C1 segment of cervical spinal cord (tissue), 14 donors: Measurements from ENCODE around the gene MOSPD3.
"Not testable (repeated sequence)": the region's sequence is repeated elsewhere in the genome, so short reads cannot be mapped to it uniquely, and the experiment has no call there.

Source experiments
- DNase-seq, 14 donors: peaks; one replicate each; lab custom pipeline; 2025; lab: John Stamatoyannopoulos, UW

The MOSPD3 gene

GRCh38 chr7:100611983-100612729 is at the start of gene MOSPD3:
Gene MOSPD3 (plus strand): TSS chr7:100612540. CDS start chr7:100612792, 252 bp downstream.
- peak; percentile 89 to 100 (median 99) for DNase-seq

- DNase-seq, result no peak
Measured at GRCh38 chr7:100563100-100563564, 49.2 kb upstream of the MOSPD3 start.

- peak in 11 of 14 donors; percentile 20 to 74 (median 40) for DNase-seq
Measured at GRCh38 chr7:100563809-100564400, 48.4 kb upstream of the MOSPD3 start.

- DNase-seq, result not testable (repeated sequence)
Measured at GRCh38 chr7:100564405-100564804, 47.9 kb upstream of the MOSPD3 start.

- DNase-seq, result no peak
Measured at GRCh38 chr7:100565133-100565571, 47.2 kb upstream of the MOSPD3 start.

- DNase-seq, result no peak
Measured at GRCh38 chr7:100566018-100566531, 46.3 kb upstream of the MOSPD3 start.

- DNase-seq, result peak in 2 of 14 donors; percentile 16 to 49
Measured at GRCh38 chr7:100567031-100567730, 45.2 kb upstream of the MOSPD3 start.

- DNase-seq, result no peak
Measured at GRCh38 chr7:100567751-100568175, 44.6 kb upstream of the MOSPD3 start.

- DNase-seq, result peak in 1 of 14 donors; percentile 26
Measured at GRCh38 chr7:100568176-100568895, 44.0 kb upstream of the MOSPD3 start.

GRCh38 chr7:100568896-100569844 is 43.2 kb upstream of the MOSPD3 start:
- peak in 9 of 14 donors; percentile 19 to 83 (median 75) for DNase-seq

GRCh38 chr7:100570954-100571828 is 41.1 kb upstream of the MOSPD3 start:
- DNase-seq, result no peak

GRCh38 chr7:100571829-100572116 is 40.6 kb upstream of the MOSPD3 start:
- no peak for DNase-seq

GRCh38 chr7:100572281-100572948 is 39.9 kb upstream of the MOSPD3 start:
- no peak for DNase-seq

- no peak for DNase-seq
Measured at GRCh38 chr7:100572949-100573675, 39.2 kb upstream of the MOSPD3 start.

- no peak for DNase-seq
Measured at GRCh38 chr7:100573691-100574361, 38.5 kb upstream of the MOSPD3 start, which contains the start of gene SAP25. Gene SAP25 (minus strand): TSS chr7:100573900. CDS start chr7:100573742, 158 bp downstream.

- DNase-seq, result no peak
Measured at GRCh38 chr7:100574362-100575205, 37.8 kb upstream of the MOSPD3 start.
